HG02588 (cell line): ENCODE measurements around the gene ROPN1.

Source experiments
- ATAC-seq: cut with Tn5 transposase; IDR thresholded peaks from one replicate; pipeline ENCODE4 v1.9.1; 2021; ENCODE audit warnings: mild to moderate bottlenecking, moderate library complexity; ENCODE audit not compliant: unreplicated experiment

ROPN1 gene

DNA sequence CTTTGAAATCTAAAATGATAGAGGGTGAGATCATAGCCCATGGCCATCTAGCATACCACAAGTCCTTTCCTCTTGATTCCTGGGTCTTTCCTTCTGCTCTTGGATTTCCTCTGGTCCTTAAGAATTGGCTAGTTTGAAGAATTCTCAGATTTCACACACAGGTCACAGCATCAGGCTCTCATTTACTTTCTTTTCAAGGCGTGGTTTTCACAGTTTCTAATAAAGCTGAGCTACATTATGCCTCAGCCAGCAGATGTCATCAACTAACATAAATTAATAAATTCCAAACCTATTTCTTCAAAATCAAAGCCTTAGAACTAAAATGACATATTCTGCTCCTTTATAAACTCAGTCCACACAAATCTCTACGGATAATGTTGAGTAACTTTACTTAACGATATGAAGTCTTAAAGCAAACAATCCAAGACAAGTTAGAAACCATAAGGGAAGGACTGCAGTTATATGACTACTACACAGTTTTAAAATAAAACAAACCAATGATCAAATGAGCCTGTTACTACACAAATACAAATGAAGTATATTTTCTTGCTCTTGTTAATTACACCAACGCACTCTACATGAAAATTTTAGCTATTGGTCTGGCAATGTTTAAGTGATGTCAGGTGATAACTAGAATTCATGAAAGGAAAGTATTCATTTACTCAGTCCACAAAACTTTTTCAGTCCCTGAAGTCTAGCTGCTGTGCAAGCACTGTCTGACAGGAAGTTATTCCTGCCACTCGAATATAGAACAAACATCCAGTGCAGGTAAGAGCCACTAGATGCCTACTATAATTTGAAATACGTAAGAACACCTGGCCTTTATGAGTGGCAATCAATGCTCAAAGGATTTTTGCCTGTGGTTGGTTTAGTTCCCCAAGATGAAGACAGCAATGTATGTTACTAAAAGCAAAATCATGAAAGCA lies 40.1 kb downstream of the ROPN1 start:
- no peak for ATAC-seq

DNA sequence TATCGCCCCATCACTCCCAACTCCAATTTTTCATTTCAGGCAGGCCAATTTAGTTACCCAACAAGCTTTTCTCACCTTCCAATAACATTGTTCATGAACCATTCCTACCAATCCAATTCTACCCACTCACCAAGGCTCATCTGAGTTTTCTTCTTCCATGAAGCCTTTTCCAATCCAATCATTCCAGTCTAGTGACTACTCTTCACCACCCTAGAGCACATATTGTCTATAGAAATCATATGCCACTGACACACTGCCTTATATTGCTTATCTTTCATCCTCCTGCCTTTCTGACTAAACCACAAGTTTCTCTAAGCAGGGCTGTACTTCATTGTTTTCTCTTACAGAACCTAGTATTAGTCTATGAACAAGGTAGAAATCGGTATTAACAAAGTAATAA lies 42.3 kb downstream of the ROPN1 start:
- ATAC-seq = no peak

- no peak for ATAC-seq
These were observed 43.5 kb downstream of the ROPN1 start for GRCh38 chr3:123948449-123948848.

- no peak for ATAC-seq
These were observed 44.4 kb downstream of the ROPN1 start for GRCh38 chr3:123947482-123947881.

DNA sequence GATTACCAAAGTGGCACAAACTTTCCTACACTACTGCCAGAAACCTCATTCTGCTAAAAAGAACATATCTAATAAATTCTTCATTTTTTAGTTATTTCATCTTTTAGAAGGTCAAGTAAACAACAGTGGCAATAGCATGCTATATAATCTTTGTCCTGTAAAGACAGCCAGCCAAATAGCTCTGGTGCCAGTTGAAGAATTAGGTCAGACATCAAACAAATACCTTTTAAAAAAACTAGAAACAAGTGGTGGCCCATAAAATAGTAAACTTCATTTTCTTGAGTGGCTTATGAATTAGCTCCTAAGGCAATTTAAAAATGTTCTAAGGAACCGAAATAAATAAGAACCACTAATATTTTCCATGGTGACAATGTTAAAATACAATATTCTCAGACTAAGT lies 50.4 kb downstream of the ROPN1 start:
- no peak for ATAC-seq

DNA sequence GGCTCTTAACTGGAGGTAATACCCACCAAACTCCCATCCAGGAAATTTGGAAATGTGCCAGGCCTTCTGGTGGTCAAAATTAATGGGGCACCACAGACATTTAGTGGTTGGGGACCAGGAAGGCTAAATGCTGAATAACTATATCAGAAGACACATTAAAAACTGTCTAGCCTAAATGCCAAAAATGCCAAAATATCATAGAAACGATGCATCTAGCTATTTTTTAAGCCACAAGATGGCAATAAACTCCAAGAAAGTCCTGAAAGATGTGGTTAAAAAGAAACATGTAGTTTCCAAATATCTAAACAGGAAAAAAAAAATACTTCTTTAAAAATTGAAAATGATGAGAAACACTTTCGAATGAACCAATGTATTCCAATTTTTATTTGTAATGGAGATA lies 50.8 kb downstream of the ROPN1 start:
- no peak for ATAC-seq

DNA sequence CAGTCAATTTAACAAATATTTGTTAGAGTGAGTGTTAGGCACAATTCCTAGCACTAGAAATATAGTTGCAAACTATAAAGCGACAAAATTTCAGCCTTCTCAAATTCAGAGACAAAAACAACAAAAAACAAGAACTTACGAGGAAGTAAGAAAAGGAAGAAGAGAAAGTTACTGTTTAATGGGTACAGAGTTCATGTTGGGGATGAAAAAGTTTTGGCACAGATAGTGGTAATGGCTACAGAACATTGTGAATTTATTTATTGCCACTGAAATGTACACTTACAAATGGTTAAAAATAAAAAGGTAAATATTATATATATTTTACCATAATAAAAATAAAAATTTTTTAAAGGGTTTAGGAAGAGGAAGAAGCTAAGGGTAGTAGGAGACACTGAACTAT lies 52.2 kb downstream of the ROPN1 start:
- ATAC-seq = no peak

GRCh38 chr3:123936400-123936799 lies 55.5 kb downstream of the ROPN1 start:
- ATAC-seq = no peak

- no peak for ATAC-seq
These were observed 56.1 kb downstream of the ROPN1 start for GRCh38 chr3:123935830-123936229.

DNA sequence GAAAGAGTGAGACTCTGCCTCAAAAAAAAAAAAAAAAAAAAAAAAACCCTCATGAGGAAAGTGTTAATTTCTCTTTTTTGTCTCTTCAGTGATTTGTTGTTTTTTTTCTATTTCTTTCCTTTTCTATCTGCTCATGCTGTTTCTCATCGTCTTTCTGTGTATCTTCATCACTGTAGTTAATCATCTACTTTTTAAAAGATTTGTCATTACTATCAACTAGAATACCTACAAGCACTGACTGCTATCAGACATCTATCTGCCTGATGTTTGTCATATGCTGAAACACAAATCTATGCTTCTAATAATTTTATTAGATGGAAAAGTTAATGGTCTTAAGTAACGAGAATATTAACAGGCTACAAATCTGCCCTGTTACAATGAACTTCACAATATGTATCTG lies 57.7 kb downstream of the ROPN1 start:
- no peak for ATAC-seq

- no peak for ATAC-seq
These were observed 61.5 kb downstream of the ROPN1 start for GRCh38 chr3:123930445-123930844.

GRCh38 chr3:123929325-123929724 lies 62.6 kb downstream of the ROPN1 start:
- ATAC-seq = no peak

DNA sequence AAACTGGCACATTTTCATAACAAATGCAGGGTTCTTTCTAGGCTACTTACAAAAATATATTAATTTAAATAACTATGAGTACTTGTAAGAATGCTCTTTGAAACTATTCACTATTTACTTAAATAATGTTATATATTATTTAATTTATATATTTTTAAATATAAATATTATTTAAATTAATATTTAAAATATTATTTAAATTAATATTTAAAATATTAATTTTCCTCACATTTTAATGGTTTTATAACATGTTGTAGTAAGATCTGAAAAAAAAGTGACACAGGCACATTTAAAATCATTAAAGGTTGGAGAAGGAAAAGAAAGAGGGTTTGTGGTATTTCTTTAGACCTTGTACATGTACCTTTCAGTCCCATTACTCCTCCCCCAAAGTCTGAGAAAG lies 65.5 kb downstream of the ROPN1 start:
- ATAC-seq = no peak

- no peak for ATAC-seq
These were observed 71.1 kb downstream of the ROPN1 start for GRCh38 chr3:123920868-123921267.

GRCh38 chr3:123920383-123920782 lies 71.5 kb downstream of the ROPN1 start:
- no peak for ATAC-seq

GRCh38 chr3:123919353-123919752 lies 72.6 kb downstream of the ROPN1 start:
- ATAC-seq = no peak
